ENCODE measurements around the gene GPRASP1.

The GPRASP1 gene

DNA sequence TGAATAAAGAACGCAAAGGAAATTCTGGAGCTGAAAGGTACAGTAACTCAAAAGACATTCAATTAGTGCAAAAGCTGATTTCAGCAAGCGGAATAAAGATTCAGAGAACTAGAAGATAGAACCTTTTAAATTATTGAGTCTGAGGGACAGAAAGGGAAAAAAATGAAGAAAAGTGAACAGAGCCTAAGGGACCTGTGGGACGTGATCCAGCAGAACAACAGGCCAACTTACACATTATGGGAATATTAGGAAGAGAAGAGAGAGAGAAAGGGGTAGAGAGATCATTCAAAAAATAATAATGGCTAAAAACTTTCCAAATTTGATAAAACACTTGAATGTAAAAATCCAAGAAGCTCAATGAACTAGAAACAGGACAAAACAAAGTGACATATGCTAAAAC is 43.5 kb downstream of the GPRASP1 start:
- FAIRE-seq (no peak), DNase-seq (ENCODE audit: insufficient read length, low spot score) (no peak)

DNA sequence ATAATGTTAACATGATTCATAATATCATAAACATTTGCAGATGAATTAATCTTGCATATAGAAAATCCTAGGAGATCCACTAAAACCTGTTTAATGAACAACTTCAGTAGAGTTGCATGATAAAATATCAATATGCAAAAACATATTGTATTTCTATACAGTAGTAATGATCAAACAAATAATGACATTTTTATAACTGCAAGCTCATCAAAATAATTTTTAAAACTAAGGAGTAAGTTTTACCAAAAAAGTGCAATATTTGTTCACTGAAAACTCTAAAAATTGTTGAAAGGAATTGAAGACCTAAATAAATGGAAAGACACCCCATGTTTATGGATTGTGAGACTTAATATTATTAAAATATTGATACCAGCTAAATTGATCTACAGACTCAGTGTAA is 45.0 kb downstream of the GPRASP1 start:
- FAIRE-seq (no peak), DNase-seq (ENCODE audit: insufficient read length, low spot score) (no peak)

GRCh38 chrX:102697494-102697893 is 46.2 kb downstream of the GPRASP1 start:
- FAIRE-seq, result no peak
- no peak for DNase-seq (ENCODE audit: insufficient read length, low spot score)
